ENCODE measurements around the gene TGM4. TPM values are rescaled to one million over a fixed set of nuclear protein-coding genes. Genes with fewer than 3 reads are reported as not detected.

TGM4 gene
- total RNA-seq, 4 donors from 2014 or later: not detected

DNA sequence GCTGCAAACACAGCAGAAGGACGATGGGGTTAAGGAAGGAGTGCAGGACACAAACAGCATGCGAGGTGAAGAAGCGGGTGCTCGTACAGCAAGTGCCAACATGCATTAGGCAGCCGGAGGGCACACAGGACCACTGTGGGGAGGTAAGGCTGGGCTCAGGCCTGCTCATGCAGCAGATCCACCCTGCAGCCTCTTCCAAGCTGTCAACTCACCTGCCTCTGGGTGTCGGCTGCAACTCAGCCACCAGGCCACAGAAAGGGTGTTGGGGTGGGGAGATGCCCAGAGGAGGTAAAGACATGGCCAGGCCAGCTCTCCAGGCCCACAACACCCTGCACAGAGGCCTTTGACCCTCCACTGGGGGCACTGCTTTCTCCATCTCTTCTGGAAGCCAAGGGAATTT, 44.2 kb downstream of the TGM4 start:
- intact Hi-C loops (cut with DNase I; ENCODE audit: low total_unique reads): loop anchor here (10.0 kb wide), 1 partner anchor 594 kb away; no protein-coding TSS in a partner anchor
- DNase-seq (no peak), ATAC-seq (no peak)
- no peak for TF ChIP-seq POLR2A (IDR thresholded peaks at IDR 0.05)
- TF ChIP-seq, protein P1, sequence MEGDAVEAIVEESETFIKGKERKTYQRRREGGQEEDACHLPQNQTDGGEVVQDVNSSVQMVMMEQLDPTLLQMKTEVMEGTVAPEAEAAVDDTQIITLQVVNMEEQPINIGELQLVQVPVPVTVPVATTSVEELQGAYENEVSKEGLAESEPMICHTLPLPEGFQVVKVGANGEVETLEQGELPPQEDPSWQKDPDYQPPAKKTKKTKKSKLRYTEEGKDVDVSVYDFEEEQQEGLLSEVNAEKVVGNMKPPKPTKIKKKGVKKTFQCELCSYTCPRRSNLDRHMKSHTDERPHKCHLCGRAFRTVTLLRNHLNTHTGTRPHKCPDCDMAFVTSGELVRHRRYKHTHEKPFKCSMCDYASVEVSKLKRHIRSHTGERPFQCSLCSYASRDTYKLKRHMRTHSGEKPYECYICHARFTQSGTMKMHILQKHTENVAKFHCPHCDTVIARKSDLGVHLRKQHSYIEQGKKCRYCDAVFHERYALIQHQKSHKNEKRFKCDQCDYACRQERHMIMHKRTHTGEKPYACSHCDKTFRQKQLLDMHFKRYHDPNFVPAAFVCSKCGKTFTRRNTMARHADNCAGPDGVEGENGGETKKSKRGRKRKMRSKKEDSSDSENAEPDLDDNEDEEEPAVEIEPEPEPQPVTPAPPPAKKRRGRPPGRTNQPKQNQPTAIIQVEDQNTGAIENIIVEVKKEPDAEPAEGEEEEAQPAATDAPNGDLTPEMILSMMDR (IDR thresholded peaks at IDR 0.05 in 4 of 5, conservative IDR thresholded peaks at IDR 0.05 in 1 of 5): no peak
- in situ Hi-C loops (cut with MboI; ENCODE audit: low sequenced_read_pairs in 4 of 4): loop anchor here (10.0 to 25.0 kb wide), 2 partner anchors 381 to 384 kb away; no protein-coding TSS in a partner anchor
- Histone ChIP-seq H3K4me3 (no peak overlapping the region), H3K27ac (no peak overlapping the region), H3K36me3 (peaks cover 0 to 20% of the 10 kb centered on the region in 2 donors), H3K9me3 (no peaks in the 10 kb centered on the region), H3K4me1 (no peaks in the 10 kb centered on the region), H3K27me3 (no peaks in the 10 kb centered on the region)

DNA sequence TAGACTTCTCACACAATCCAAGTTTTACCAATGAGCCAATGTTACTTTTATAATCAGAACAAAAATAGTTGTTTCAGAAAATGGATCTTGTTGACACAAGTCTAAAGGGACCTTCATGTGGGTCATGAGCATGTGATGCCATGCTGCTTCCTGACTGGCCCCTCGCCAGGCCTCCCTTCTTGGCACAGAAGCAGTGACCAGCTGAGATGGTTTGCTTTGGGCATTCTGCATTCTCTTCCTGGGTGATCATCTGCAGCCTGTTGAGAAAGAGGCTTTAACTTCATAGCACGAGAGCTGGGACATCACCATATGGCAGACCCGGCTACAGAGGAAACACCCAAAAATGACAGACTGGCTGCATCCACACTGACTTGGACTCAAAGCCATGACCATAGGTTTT, 45.7 kb downstream of the TGM4 start:
- Histone ChIP-seq H3K27ac (no peak overlapping the region), H3K4me3 (no peak overlapping the region), H3K36me3 (peaks cover 0 to 24% of the 10 kb centered on the region in 2 donors), H3K27me3 (no peaks in the 10 kb centered on the region), H3K9me3 (no peaks in the 10 kb centered on the region), H3K4me1 (no peaks in the 10 kb centered on the region)
- TF ChIP-seq, protein P1 (IDR thresholded peaks at IDR 0.05 in 4 of 5, conservative IDR thresholded peaks at IDR 0.05 in 1 of 5): no peak
- TF ChIP-seq POLR2A (IDR thresholded peaks at IDR 0.05): no peak
- intact Hi-C loops (cut with DNase I; ENCODE audit: low total_unique reads): no loop called here
- in situ Hi-C loops (cut with MboI; ENCODE audit: low sequenced_read_pairs in 4 of 4): loop anchor here in 3 of 4 donors (25.0 kb wide), 1 partner anchor 383 kb away; no protein-coding TSS in a partner anchor
- ATAC-seq (no peak), DNase-seq (no peak)

DNA sequence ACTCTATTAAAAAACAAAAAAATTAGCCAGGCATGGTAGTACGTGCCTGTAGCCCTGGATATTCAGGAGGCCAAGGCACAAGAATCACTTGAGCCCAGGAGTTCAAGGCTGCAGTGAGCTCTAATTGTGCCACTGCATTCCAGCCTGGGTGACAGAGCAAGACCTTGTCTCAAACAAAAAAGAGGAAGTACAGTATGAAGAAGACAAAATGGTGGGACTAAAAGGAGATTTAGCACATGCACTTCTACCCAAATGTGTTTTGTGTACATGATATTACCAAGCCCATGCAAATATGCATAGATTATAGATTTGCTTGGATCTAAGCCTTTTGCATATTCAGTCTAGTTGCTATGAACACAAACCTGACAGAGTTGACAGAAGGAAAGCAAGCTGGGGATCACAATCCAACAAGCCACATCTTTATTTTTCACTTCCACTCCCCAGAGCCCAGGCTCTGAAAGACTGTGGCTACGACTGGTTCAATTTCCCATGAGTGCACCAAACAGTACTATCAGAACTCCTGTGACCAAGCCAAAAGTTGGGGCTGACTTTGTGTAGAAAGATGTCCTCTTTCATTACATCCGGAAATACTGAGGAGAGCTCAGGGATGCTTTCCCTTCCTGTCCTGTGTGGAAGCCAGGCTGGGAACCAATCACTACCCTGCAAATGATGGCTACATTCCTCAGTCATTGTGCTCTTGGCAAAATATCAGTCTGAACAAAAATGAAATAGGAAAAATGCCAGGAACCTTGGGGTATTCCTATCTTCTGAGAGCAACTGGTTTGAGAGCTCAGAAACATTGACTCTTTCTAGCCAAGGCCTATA, 49.4 kb downstream of the TGM4 start:
- intact Hi-C loops (cut with DNase I; ENCODE audit: low total_unique reads): no loop called here
- in situ Hi-C loops (cut with MboI; ENCODE audit: low sequenced_read_pairs in 4 of 4): loop anchor here in 3 of 4 donors (25.0 kb wide), 1 partner anchor 387 kb away; no protein-coding TSS in a partner anchor

DNA sequence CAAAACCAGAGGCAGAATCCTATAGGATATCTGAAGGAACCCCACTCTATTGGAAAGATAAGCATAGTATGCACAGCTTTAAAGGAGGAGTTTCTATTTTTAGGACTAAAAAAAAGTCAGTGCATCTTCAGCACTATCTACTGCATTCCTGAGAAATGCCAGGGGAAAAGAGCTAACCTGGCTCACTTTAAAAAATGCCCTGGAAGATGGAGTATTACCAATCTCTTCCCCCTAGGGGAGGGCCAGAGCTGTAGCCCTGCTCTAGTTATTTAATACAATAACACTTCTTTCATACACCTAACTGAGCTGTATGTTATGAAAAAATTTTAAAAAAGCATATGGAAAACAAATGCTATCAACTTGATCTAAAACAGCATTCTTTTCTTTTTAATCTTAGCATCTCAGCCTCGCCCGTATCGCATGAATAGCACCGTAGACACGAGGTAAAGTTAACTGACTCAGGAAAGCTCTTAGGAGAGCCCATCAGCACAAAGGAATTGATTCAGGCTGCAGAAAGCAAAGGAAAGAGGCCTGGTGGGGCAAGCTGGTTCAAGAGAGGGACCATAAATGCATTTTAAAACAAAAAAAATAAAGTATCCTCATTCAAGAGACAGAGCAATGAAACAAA, 50.2 kb downstream of the TGM4 start:
- peaks cover 0 to 69% of the 10 kb centered on the region in 2 donors for H3K36me3 ChIP-seq
- no peak overlapping the region for H3K4me3 ChIP-seq
- in situ Hi-C loops (cut with MboI; ENCODE audit: low sequenced_read_pairs in 4 of 4): loop anchor here in 3 of 4 donors (25.0 kb wide), 1 partner anchor 387 kb away; no protein-coding TSS in a partner anchor
- H3K27ac ChIP-seq: no peak overlapping the region
- H3K4me1 ChIP-seq: no peaks in the 10 kb centered on the region
- no peaks in the 10 kb centered on the region for H3K9me3 ChIP-seq
- TF ChIP-seq POLR2A (IDR thresholded peaks at IDR 0.05): no peak
- TF ChIP-seq, protein P1 (IDR thresholded peaks at IDR 0.05 in 4 of 5, conservative IDR thresholded peaks at IDR 0.05 in 1 of 5): no peak
- ATAC-seq (no peak), DNase-seq (no peak)
- intact Hi-C loops (cut with DNase I; ENCODE audit: low total_unique reads): no loop called here
- H3K27me3 ChIP-seq: no peaks in the 10 kb centered on the region

More for the DNA sequence above, 49.4 kb downstream of the TGM4 start:
- ATAC-seq (no peak), DNase-seq (no peak)
- TF ChIP-seq POLR2A (IDR thresholded peaks at IDR 0.05): no peak
- TF ChIP-seq, protein P1 (IDR thresholded peaks at IDR 0.05 in 4 of 5, conservative IDR thresholded peaks at IDR 0.05 in 1 of 5): no peak
- Histone ChIP-seq H3K27me3 (no peaks in the 10 kb centered on the region), H3K27ac (no peak overlapping the region), H3K4me1 (no peaks in the 10 kb centered on the region), H3K4me3 (no peak overlapping the region), H3K9me3 (no peaks in the 10 kb centered on the region), H3K36me3 (peaks cover 0 to 61% of the 10 kb centered on the region in 2 donors)

All from gastrocnemius medialis (tissue), 4 donors.